ENCODE data around the gene DOCK4. TPM values are rescaled to one million over a fixed set of nuclear protein-coding genes. Genes with fewer than 3 reads are reported as not detected.
A peak's percentile ranks its signal among the peaks of the same experiment; 100 is the strongest.

Gene DOCK4
- total RNA-seq, 1 donor from 2014 or later, result 60.3 TPM

DNA sequence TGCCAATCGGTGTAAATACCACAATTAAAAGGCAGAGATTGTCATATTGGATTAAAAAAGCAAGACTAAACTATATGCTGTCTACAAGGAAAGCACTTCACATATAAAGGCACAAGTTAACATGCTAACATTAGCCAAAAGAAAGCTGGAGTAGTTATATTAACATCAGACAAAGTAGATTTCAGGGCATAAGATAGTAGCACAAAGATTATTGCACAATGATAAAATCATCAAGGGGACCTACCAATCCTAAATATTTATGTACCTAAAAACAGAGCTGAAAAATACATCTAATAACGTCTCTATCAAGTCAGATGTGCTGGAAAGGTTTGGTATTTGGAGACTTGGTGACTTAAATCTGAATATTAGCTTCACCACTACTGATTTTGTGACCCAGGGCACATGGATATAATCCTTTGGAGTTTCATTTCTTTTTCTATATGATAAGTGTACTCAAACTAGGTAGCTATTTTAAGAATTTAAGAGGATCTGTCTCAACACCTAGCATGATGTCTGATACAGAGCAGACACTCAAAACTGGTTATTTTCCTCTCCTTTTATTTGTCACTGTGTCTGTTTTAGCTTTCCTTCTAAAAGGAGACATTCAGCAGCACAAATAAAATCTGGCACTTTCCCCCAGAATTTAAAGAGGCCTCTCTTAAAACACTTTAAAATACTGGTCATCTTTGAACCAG, 156.5 kb downstream of the DOCK4 start:
- TF ChIP-seq CTCF (IDR thresholded peaks at IDR 0.05; ENCODE audit: partially characterized antibody, unreplicated experiment), result no peak
- peaks cover 6% of the 10 kb centered on the region for H3K9me3 Mint-ChIP-seq (ENCODE audit: unreplicated experiment)
- no peaks in the 10 kb centered on the region for H3K27me3 Mint-ChIP-seq (ENCODE audit: unreplicated experiment)
- no peak overlapping the region for H3K4me3 Mint-ChIP-seq (ENCODE audit: unreplicated experiment)
- no peak overlapping the region for H3K27ac Mint-ChIP-seq (ENCODE audit: unreplicated experiment)
- H3K4me1 Mint-ChIP-seq (ENCODE audit: low read depth, unreplicated experiment), result no peaks in the 10 kb centered on the region
- no peak for DNase-seq
- no peaks in the 10 kb centered on the region for H3K36me3 Mint-ChIP-seq (ENCODE audit: unreplicated experiment)

DNA sequence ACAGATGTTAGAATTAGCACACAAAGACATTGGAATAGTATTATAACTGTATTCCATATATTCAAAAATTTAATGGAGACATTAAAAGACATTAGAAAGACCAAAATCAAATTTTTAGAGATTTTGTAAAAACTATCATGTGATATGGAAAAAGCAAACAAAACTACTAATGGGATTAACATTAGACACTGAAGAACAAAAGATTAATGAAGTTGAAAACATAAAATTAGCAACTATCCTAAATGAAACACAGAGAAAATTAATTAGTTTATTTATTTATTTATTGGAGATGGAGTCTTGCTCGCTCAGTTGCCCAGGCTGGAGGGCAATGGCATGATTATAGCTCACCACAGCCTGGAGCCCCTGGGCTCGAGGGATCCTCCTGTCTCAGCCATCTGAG, 158.8 kb downstream of the DOCK4 start:
- Mint-ChIP-seq H3K36me3 (ENCODE audit: unreplicated experiment) (no peaks in the 10 kb centered on the region), H3K4me1 (ENCODE audit: low read depth, unreplicated experiment) (peaks cover 10% of the 10 kb centered on the region), H3K27ac (ENCODE audit: unreplicated experiment) (no peak overlapping the region), H3K4me3 (ENCODE audit: unreplicated experiment) (no peak overlapping the region), H3K9me3 (ENCODE audit: unreplicated experiment) (peaks cover 7% of the 10 kb centered on the region), H3K27me3 (ENCODE audit: unreplicated experiment) (no peaks in the 10 kb centered on the region)
- no peak for TF ChIP-seq CTCF (IDR thresholded peaks at IDR 0.05; ENCODE audit: partially characterized antibody, unreplicated experiment)
- no peak for DNase-seq

GRCh38 chr7:112045222-112045621, 161.0 kb downstream of the DOCK4 start:
- DNase-seq, result no peak
- Mint-ChIP-seq H3K9me3 (ENCODE audit: unreplicated experiment) (peaks cover 7% of the 10 kb centered on the region), H3K27ac (ENCODE audit: unreplicated experiment) (no peak overlapping the region), H3K27me3 (ENCODE audit: unreplicated experiment) (no peaks in the 10 kb centered on the region), H3K4me3 (ENCODE audit: unreplicated experiment) (no peak overlapping the region), H3K4me1 (ENCODE audit: low read depth, unreplicated experiment) (peaks cover 13% of the 10 kb centered on the region), H3K36me3 (ENCODE audit: unreplicated experiment) (no peaks in the 10 kb centered on the region)
- TF ChIP-seq CTCF (IDR thresholded peaks at IDR 0.05; ENCODE audit: partially characterized antibody, unreplicated experiment), result no peak

DNA sequence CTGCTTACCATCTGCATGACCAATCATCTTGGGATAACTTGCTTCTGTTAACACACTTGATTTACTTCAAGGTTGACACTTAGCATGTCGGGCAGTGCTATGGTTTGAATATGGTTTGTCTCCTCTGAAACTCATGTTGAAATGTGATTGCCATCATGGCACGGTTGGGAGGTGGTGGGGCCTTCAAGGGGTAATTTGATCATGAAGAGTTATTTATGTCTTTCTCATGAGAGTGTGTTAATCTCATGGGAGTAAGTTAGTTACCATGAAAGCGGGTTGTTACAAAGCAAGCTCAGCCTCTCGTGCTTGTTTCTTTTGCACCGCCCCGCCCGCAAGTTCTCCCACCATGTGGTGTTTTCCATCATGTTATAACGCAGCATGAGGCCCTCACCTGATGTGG, 163.6 kb downstream of the DOCK4 start:
- peak; percentile 21 for DNase-seq
- TF ChIP-seq CTCF (IDR thresholded peaks at IDR 0.05; ENCODE audit: partially characterized antibody, unreplicated experiment), result no peak
- no peaks in the 10 kb centered on the region for H3K27me3 Mint-ChIP-seq (ENCODE audit: unreplicated experiment)
- peaks cover 13% of the 10 kb centered on the region for H3K4me1 Mint-ChIP-seq (ENCODE audit: low read depth, unreplicated experiment)
- H3K9me3 Mint-ChIP-seq (ENCODE audit: unreplicated experiment), result peaks cover 4% of the 10 kb centered on the region
- peak overlapping the region; percentile 15 for H3K27ac Mint-ChIP-seq (ENCODE audit: unreplicated experiment)
- H3K4me3 Mint-ChIP-seq (ENCODE audit: unreplicated experiment), result peak overlapping the region; percentile 53
- no peaks in the 10 kb centered on the region for H3K36me3 Mint-ChIP-seq (ENCODE audit: unreplicated experiment)

- Mint-ChIP-seq H3K4me3 (ENCODE audit: unreplicated experiment) (no peak overlapping the region), H3K27me3 (ENCODE audit: unreplicated experiment) (no peaks in the 10 kb centered on the region), H3K9me3 (ENCODE audit: unreplicated experiment) (no peaks in the 10 kb centered on the region), H3K4me1 (ENCODE audit: low read depth, unreplicated experiment) (peaks cover 9% of the 10 kb centered on the region), H3K27ac (ENCODE audit: unreplicated experiment) (no peak overlapping the region), H3K36me3 (ENCODE audit: unreplicated experiment) (no peaks in the 10 kb centered on the region)
- no peak for DNase-seq
- no peak for TF ChIP-seq CTCF (IDR thresholded peaks at IDR 0.05; ENCODE audit: partially characterized antibody, unreplicated experiment)
These were observed 167.8 kb downstream of the DOCK4 start for GRCh38 chr7:112038353-112038752.
